HG03439 (cell line): ENCODE data around the gene GPC1.

ENCODE experiments used
- ATAC-seq: cut with Tn5 transposase; IDR thresholded peaks from one replicate; pipeline ENCODE4 v1.9.1; 2021; ENCODE audit warnings: mild to moderate bottlenecking, moderate library complexity; ENCODE audit not compliant: unreplicated experiment

The GPC1 gene

DNA sequence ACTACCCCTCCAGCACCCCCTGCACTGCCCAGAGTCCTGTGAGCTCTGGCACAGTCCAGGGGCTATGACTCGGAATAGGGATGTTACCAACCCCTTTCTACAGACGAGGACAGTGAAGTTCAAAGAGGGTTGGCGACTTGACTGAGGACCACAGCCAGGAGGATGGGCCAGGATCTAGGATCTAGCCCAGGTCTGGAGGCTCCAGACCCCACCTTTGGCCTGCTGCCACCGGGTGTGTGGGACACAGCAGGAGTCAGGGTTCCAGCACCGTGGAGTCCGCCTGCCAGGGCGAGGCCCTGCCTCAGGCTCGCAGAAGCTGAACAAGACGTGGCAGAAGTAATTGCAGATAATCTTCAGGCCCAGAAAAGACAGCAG is 37.9 kb upstream of the GPC1 start:
- no peak for ATAC-seq

DNA sequence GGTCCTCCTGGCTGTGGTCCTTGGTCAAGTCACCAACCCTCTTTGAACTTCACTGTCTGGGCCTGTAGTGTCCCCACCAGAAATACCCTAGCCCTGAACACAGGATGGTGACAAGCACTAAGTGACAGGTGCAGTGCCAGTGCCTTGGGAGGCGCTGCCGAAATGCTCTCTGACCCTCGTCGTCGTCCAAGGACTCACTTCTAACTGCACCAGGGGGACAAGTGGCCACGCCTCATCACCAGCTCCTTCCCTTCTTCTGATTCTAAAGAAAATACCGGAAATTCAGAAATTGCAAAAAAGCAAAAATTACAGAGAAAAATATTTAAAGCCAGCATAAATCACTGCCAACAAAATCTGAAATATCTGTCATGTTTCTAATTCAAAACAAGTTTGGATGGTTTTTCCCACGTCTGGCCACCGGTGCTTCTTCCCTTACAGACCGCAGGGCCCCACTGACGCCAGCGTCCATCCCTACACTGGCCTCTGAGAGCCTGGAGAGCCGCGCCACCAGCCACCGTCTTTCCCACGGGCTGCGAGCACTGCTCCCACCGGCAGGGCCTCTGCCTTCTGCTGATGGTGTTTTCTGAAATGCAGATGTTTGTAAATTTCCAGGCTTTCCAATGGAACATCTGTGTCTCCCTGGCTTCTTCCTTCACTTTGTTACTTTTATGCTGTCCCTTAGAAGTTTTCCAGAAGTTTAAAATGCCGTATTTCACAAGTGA is 37.4 kb upstream of the GPC1 start:
- no peak for ATAC-seq

DNA sequence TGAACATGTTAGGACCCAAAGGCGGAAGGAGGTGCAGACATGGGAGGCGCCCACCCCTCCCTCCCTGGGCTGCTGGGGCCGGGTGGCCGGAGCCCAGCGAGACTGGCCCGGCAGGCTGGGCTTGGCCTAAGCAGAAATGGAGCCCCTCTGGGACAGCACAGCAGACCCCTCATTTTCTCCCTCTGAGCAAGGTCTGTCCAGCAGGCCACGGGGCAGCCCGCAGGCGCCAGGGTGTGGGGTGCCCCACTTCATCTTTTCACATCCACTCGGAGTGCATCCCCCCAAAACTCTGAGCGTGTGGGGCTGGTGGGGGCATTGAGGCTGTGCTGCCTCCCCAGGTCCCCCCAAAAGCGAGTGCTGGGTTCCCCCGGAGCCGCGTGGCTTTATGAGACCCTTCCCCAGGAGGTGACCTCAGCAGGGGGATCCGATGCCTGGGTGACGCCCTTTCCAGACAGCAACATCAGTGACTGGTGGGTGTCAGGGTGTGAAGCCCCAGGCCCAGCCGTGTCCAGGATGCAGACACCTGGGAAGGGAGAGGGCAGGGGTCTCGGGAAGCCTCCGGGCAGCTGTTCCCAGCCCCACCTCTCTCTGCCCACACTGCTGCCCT is 36.7 kb upstream of the GPC1 start:
- ATAC-seq = no peak

DNA sequence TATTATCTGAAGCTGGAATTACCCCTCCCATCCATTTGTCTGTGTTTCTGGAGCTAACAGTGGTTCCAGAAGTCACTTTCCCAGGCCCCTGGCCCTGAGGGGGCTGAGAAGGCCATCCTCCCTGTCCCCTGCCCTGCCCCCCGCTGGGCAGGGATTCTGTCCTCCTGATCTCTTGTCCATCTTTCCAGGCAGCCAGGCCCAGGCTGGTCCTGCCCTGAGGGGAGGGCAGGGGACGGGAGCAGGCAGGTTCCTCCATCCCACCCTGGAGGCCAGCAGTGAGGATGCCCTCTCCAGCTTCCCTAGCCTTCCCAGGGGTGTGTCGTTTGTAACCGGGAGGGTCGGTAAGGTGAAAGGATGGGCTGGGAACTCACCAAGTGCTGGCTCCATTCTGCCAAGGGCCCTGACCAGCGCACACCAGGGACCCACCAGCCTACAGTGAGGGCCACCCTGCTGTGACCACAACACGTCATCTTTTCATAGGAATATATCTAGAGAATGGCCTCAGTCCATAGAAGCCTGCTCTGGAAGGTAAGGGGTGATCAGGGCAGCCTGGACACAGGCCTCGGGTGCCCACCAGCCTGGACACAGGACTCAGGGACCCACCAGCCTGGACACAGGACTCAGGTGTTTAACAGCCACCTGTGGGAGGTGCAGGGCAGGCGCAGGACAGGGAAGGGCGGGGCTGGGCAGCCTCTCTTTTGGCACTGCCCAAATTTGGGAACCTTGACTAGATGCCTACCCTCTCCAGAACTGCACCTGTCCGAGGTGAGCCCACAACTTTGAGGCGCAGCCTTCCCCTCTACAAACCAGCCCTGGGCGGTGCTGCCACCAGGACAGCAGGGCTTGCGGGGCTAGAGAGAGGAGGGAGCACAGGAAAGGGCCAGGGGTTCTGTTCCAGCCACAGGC is 35.8 kb upstream of the GPC1 start:
- ATAC-seq = no peak

DNA sequence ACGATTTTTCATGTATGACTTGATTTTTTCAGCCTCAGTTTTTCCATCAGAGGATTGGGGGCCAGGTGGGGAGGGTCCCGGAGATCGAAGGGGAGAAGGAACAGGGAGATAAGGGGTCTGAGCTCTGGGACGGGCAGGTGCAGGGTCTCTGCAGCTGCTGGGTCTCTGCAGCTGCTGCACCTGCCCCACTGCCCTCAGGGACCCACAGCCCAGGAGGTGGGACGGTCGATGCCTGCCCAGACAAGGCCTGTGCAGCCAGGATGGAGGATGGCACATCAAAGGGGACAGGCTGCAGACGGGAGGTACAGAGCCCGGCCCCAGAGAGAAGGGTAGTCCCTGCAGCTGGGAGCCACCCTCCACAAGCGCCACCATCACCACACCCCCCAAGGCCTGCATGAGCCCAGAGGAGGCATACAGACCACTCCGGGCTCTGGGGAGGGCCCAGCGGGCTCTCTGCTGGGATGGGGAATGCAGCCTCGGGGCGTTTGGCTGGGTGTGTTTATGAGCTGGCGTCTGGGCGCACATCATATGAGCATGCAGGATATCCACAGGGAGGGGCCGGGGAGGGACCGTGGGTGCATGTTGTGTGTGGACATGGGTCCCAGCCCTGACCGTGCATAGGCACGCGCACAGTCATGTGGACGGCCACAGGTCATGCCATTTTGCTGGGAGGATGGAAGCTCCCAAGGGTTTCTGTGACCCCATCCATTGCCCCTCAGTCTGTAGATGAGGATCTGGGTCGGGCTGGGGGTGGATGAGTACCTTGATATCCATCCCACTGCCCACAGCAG is 34.9 kb upstream of the GPC1 start:
- no peak for ATAC-seq

DNA sequence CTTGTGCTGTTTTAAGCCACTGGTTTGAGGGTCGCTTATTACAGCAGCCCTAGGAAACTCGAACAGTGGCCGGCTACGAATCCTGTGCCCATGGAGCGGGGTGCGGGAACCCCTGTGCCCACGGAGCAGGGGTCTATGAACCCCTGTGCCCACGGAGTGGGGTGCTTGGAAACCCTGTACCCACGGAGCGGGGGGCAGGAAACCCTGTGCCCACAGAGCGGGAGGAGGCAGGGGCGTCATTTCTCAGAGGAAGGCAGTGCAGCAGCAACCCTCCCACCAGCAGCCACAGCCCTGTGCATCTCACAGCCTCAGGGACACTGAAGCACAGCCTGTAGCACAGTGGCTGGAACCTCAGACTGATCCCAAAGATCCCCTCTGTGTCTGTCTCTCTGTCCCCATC is 34.2 kb upstream of the GPC1 start:
- ATAC-seq = no peak

DNA sequence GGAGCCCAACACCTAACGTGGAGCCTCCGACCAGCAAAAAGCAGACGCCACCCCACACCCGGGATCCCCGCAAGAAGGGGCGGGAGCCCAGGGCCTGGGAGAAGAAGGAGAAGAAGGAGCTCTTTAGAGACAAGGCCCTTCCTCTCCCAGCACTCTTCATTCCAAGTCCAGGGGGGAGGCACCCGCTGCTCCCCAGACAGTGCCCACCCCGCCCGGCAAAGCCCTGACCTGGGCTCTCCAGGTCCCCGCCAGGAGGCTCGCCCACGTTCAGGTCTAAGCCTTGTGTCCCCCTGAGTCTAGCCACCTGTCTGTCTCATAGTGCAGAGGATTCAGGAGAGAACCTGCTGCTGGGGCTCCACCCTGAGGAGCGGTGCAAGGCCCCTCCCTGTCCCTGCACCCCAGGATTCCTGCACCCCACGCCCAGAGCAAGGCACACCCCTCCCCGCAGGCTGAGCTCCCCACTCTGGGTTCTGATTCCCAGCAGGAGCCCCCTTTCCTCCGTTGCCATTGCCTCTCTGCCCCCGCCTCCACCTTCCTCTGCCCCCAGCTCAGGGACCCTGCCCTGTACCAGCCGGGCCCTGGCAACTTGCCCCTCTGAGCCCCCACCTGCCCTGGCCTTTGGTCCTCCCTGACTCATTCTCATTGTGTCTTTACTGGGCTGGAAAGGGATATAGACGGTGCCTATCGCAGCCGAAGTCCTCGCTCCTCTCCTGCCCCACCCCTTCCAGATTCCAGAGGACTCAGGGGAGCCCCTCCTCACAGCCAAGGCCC is 33.5 kb upstream of the GPC1 start:
- ATAC-seq = no peak

DNA sequence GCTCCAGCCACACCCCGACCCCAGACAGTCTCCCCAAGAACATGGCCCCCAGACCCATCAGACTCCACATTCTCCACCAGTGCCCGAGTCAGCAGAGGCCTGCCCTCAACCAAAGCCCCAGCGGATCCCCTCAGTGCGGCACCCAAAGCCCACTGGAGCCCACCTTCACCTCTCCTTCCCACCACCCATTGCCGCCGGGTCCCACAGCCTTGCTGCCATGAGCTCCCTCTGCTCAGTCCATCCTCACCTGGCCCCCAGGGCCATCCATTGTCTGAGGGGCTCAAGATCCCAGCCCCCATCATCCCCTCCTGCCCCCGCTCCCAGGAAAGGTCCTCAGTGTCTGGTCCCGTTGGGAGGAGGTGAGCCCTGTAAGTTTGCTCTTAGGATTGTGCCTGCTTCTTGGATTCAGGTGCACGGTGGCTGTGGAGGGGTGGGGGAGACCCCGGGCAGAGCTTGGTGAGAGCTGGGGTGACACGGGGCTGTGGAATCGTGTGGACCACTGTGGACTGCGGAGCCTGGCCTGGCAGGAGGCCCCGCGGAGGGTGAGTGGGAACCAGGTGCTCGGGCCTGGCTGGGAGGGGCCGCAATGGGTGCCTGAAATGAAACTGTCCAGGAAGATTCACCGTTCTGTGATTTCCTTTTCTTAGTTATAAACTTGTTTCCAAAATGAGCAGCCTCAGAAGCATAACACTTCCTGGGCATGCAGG is 32.7 kb upstream of the GPC1 start:
- no peak for ATAC-seq

DNA sequence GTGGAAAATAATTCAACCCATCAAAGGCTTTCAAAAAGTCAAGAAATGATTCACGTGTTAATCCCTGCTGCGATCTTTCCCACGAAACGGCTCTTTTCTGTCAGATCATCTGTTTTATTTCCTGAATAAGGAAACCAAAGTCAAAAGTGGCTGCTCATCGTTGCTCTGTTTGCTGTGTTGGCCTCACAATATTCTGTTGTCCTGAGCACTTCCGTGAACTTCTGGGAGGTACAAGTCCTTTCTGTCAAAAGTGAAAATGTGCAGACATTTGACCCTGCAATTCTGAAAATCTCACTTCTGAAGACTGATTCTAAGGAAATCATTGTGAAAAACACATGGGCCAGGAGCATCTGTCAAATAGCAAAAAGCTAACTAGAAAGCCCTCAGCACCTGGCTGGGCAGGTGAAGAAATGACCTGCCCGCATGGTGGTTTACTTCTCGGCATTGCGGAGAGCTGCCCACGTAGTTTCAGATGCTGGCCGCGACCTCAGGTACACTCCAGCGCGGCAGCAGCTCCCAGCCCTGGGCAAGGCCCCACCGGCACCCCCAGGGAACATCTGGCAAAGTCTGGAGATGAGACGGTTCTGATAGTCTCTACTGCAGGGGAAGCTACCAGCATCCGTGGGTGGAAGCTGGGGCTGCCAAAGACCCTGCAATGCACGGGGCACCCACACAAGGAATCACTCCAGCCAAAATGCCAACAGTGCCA is 31.9 kb upstream of the GPC1 start:
- no peak for ATAC-seq

DNA sequence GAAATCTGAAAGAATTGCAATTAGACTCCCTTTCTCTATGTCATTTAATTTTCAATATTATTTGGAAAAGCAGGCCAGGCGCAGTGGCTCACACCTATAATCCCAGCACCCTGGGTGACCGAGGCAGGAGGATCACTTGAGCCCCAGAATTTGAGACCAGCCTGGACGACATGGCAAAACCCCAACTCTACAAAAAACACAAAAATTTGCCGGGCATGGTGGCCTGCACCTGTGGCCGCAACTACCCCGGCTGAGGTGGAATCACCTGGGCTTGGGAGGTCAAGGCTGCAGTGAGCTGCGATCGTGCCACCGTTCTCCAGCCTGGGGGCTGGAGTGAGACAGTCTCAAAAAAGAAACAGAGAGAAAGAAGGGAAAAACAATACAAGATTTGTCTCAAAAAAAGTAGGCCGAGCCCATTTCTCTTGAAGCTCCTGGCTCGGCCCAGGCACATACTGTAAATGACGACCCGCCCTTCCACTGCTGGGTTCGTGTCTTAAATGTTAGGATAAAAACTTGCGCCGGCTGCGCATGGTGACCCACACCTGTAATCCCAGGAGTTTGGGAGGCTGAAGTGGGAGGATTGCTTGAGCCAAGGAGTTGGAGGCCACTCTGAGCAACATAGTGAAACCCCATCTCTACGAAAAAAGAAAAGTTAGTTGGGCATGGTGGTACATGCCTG is 31.1 kb upstream of the GPC1 start:
- ATAC-seq = no peak

DNA sequence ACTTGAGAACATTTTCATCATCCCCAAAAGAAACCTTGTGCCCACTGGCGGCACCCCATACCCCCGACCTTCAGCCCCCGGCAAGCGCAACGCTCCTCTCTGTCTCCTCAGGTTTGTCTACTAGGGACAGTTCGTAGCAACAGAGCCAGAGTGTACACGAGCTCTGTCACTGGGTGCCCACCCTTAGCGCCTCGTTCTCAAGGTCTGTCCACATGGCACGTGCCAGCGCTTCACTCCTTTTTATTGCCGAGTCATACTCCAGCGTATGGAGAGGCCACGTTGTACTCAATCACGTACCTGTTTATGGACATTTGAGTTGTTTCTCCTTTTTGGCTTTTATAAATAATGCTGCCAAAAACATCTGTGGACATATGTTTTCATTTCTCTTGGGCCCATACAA is 30.3 kb upstream of the GPC1 start:
- no peak for ATAC-seq

DNA sequence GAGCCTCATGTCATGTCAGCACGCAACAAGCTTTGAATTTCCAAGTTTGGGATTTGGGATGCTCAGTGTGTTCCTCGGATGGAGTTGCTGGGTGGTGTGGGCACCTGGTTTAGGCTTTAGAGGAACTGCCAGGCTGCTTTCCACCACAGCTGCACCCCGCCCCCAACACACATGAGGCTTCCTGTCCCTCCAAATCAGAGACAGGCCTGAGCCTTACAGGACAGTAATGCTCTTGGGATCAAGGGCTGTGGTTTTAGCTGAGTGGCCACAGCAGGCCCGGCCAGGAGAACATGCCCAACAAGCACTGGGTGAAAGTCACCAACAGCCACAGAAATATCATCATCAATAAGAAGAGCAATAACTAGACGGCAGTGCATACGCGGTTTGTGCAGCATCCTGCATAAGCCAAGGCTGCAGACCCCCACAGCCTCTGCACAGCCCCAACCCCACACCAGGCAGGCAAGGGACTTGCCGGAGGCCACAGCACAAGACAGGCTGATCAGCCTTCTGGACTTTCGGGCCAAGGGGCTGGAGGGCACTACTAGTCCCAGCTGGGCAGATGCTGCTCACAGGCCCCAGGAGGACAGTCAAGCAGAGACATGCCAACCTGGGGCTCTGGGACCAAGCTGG is 29.7 kb upstream of the GPC1 start:
- ATAC-seq = no peak

DNA sequence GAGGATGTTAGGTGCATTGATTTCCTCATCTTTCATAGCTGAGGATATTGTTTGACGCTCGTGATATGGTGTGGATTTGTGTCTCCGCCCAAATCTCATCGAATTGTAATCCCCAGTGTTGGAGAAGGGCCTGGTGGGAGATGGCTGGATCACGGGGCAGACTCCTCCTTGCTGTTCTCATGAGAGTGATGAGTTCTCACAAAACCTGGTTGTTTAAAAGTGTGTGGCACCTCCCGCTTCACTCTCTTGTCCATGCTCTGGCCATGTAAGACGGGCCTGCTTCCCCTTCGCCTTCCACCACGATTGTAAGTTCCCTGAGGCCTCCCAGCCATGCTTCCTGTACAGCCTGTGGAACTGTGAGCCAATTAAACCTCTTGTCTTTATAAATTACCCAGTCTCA is 28.4 kb upstream of the GPC1 start:
- no peak for ATAC-seq

DNA sequence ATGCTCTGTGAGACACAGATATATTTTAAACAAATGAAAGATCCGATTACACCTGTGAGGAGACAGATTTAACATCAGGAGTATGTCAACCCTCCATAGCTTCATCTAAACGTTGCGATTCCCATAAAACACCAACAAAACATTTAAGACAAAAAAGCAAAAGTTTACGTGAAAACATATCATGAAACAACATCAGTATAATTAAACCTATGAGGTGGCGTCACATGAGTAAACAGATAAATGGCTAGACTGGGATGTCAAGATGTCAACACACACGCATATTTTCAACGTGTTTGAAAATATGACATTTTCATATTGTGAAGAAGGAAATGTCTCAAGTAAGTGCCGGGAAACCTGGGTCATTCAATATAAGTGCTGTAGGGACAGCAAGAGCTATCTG is 25.5 kb upstream of the GPC1 start:
- no peak for ATAC-seq

DNA sequence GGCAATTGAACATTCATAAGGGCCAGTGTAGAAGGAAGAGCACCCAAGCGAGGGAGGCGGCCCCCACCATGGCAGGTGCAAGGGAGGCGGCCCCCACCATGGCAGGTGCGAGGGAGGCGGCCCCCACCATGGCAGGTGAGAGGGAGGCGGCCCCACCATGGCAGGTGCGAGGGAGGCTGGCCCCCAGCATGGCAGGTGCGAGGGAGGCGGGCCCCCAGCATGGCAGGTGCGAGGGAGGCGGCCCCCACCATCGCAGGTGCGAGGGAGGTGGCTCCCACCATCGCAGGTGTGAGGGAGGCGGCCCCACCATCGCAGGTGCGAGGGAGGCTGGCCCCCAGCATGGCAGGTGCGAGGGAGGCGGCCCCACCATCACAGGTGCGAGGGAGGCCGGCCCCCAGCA is 24.7 kb upstream of the GPC1 start:
- no peak for ATAC-seq

DNA sequence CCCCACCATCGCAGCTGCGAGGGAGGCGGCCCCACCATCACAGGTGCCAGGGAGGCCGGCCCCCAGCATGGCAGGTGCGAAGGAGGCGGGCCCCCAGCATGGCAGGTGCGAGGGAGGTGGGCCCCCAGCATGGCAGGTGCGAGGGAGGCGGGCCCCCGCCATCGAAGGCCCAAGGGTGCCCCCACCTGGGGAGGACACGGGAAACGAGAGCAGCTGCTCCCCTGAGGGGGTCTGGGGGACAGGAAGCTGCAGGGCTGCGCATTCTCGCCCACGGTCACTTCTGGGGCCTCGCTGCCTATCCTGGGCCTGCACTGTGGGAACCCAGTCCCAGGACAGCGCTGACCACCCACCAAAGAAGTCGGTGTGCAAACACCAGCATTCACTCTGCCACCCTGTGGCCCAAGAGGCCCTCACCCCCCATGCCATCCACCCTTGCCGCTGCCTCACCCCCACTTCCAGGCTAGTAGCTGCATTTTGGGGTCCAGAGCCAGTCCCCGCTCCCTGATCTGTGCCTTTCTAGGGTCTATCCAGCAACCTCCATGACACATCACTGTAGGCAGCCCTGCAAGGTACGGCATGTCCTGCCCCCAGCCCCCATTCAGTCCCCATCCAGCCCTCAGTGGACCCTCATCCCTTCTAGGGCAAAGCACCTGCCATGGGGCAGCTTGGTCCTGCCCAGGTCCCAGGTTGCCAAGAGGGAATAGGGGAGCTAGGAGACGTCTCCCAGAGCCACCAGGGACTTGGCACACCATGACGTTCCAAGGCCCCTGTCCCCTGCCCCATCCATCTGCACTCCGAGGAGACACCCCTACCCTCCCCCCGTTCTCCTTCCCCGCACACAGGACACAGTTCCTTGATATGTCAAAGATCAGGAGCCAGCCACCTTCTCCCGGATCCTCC is 24.0 kb upstream of the GPC1 start:
- no peak for ATAC-seq

DNA sequence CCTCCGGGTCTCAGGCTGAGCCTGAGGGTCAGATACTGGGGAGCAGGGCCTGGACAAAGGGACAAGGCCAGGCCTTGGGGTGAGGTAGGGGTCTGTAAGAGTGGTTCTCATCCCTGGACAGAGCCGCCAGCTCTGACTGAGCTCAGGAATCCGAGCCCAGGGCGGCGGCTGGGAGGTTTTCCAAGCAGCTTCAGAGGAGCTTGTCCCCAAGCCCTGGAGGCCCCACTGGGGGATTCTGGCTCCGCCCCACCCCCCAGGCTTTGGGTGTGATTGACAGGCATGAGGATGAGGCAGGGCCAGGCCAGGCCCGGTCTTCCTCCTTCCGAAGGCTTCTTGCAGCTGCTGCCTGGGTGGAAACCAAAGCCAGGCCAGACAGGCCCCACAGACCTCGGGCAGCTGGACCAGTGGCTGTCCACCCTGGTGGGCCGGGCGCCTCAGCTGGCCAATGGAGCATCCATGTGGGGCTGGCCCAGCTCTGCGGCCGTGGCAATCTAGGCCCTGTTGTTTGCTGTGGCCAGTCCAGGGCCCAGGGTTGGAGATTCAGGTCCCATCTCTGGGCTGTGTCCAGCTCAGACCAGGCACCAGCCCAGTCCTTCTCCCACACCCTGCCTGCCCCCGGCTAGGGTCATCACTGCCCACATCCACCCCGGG is 23.1 kb upstream of the GPC1 start:
- ATAC-seq = no peak
